CD4-positive, alpha-beta T cell treated with Interleukin-1 beta for 1 hour (primary cell): ENCODE results near the gene SLC2A5.
A peak's percentile ranks its signal among the peaks of the same experiment; 100 is the strongest.
"Not testable (repeated sequence)": the region's sequence is repeated elsewhere in the genome, so short reads cannot be mapped to it uniquely, and the experiment has no call there.

ENCODE experiments used
- DNase-seq, 2 donors: peaks; one replicate each; pipeline ENCODE4 v3.0.0-alpha.2; 2020 to 2022

Gene SLC2A5

DNA sequence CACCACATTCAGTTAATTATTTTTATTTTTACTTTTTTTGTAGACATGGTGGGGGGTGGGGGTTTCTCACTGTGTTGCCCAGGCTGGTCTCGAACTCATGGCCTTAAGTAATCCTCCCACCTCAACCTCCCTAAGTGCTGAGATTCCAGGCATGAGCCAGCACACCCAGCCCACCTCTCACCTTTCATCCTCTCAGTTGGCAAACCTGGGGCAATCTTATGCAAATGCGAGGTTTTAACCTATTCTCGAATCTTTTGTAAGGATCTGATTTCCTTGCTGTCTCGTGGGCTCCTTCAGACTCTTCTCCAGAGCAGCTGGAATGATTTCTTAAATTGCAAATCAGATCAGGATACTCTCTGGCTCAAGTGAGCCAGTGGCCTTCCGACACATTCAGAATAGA lies 36.1 kb downstream of the SLC2A5 start:
- DNase-seq: no peak

DNA sequence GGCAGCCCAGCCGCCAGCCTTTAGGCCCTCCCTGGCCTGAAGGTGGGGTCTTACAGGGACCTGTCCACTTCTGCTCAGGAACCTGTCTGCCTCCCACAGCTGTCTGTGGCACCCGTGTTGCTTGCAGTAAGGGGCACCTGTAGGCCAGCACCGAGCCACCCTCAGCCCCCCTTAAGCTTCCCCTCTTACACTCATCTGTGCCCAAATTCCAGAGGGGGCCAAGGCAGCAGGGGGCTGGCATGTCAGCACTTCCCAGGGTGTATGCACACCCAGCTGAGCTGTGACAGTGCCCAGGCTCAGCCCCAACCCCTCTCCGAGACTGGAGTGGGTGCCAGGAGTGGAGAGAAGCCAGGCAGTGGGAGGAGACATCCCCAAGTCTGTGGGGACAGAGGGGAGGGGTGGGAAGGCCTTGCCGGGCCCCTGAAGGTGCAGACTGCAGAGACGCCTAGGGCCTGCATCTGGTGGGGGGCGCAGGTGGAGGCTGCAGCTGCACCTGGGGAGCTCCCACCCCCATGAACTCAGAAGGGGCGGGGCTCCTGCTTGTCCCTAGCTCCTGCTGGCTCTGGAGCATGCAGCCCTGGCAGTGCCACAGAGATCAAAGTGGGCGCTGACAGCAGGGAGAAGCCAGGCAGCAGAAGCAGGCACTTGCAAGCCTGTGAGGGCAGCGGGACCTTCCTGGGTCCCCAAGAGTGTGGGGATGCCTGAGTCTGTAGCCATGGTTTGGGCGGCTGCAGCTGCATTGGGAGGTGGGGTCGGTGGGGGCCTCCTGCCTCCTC lies 37.8 kb downstream of the SLC2A5 start:
- DNase-seq: no peak

DNA sequence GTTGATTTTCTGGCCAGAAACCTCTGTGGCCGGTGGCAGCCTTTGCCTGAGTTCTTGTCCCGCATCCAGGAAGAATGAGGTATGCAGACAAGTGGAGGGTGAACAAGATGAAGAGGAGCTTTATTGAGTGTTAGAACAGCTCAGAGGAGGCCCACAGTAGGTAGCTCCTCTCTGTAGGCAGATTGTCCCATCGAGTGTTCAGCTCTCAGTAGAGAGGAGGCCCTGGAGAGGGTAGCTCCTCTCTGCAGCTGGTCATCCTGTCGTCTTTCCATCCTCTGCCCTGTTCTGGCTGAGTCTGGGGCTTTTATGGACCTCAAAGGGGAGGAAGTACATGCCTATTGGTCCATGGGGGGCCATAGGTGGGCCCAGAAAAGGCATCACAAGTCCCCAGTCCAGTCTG lies 38.4 kb downstream of the SLC2A5 start:
- DNase-seq: not testable (repeated sequence)

- no peak for DNase-seq
Observed at GRCh38 chr1:9028921-9029705, 40.3 kb downstream of the SLC2A5 start.

DNA sequence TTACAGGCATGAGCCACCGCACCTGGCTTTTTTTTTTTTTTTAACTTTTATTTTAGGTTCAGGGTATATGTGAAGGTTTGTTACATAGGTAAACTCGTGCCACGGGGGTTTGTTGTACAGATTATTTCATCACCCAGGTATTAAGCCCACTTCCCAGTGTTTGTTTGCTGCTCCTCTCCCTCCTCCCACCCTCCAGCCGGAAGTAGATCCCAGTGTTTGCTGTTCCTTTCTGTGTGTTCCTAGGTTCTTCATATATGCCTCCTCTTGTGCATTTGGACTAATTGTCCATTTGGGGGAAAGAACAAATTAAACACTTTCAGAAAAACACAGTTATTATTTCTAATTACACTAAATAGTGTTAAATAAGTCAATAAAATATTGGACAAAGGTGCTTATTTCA lies 42.1 kb downstream of the SLC2A5 start:
- DNase-seq: no peak

GRCh38 chr1:9025449-9025848 lies 44.0 kb downstream of the SLC2A5 start:
- DNase-seq: no peak

DNA sequence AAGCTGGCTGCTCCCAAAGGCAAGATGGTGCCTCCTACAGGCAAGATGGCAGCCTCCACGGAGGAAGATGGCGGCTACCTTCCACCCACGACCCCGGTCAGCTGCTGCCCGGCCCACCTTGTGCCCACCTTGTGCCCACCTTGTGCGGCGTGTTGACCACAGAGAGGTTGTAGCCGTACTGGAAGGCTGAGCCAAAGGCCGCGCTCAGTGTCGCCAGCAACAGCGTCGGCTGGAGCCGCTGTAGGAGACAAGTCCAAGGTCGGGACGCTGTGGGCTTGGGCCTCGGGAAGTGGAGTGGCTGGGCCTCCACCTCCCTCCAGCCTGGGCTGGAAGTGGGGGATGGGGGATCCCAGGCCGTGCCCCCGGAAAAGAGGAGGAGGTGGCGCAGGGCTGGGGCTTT lies 44.6 kb downstream of the SLC2A5 start:
- no peak for DNase-seq

GRCh38 chr1:9022773-9023172 lies 46.7 kb downstream of the SLC2A5 start:
- no peak for DNase-seq

GRCh38 chr1:9022026-9022738 lies 47.3 kb downstream of the SLC2A5 start:
- DNase-seq: not testable (repeated sequence)

DNA sequence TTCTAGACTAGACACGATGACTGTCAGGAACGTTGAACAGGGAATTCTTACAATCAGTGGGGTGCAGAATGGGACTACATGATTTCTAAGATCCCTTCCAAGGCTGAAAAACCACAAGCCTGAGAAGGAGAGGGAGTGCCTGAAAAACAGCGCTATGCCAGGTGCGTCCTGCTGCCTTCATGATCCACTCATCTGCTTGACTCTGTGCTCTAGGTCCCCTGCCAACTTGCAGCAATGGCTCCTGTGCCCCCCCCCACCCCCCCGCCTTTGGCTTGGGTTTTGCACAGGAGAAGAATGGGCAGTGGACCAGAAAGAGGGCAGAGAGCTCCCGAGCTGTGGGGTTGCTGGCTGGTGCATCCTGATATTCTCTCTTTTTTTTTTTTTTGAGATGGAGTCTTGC lies 49.1 kb downstream of the SLC2A5 start:
- no peak for DNase-seq

DNA sequence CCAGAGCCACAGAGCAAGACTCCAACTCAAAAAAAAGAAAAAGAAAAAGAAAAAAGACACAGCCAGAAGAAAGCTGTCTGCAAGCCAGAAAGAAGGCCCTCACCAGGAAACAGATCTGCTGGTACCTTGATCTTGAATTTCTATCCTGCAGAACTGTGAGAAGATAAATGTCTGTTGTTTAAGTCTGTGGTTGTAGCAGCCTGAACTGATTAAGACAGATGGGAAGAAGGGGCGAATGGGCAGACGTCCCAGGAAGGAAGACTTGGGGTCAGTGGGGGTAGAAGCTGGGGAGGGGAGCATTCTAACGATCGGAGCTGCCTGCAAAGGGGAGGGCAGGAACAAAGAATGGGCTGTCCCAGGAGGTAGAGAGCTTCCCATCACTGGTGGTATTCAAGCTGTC lies 49.5 kb downstream of the SLC2A5 start:
- no peak for DNase-seq

DNA sequence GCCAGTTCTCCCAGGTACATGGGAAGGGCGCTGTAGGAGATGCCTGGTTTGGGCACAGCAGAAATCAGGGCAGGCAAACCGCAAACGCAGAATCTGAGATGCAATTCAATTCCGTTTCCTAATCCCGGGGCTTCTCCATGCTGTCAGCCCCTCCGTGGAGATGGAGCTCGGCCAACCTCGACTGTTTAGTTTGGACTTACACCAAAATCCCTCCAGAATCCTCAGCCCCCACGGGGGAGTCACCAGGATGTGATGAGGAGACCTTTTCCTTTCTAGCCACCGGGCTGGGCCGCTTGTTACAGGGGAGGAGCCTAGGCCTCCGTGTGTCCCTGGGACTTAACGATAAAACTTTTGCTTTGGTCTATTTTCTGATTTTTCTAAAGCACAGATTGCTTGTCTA lies 51.1 kb downstream of the SLC2A5 start:
- DNase-seq: no peak

DNA sequence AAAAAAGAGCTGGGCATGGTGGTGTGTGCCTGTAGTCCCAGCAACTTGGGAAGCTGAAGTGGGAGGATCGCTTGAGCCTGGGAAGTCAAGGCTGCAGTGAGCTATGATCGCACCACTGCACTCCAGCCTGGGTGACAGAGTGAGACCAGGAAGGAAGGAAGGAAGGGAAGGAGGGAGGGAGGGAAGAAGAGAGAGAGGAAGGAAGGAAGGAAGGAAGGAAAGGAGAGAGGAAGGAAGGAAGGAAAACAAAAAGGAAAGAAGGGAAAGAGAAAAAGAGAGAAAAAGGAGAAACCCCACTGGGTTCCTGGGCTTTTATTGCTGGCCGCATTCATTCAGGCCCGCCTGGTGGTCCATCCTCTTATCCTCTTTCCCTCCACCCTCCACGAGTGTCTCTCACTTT lies 53.0 kb downstream of the SLC2A5 start:
- no peak for DNase-seq

DNA sequence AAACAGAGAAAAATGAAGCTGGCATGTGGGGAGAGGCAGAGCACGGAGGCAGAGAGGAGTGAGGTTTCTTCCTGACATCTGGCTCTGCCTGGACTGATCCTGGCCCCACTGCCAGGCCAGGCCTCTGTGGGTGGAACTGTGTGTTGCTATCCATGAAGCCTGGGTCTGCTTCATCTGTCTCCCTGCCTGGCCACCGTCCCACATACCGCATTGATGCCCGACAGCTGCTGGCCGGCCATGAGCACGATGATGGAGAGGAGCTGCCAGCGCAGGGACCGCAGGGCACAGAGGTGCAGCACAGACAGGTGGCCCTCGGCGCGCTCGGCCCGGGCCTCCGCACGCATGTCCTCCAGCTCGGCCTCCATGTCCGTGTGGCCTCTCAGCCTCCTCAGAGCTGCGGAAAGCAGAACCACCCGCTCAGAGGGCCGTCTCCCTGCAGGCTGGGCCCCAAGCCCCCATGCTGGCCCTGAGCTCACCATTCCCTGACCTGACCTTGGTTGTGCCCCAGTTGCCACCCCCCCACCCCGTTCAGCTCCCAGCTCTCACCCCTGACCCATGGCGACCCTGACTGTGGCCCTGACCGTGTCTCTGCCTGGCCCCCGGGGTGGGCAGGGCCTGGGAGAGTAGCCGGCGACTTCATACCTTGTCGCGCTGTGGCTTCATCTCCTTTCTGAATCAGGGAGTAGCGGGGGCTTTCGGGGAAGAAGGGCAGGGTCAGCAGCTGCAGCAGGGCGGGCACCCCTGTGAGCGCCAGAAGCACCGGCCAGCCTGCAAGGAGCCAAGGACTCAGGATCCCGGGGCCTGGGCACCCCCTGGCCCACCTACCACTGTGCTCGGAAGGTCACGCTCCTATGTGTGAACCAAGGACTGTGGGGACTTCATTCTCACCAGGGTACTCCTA lies 54.7 kb downstream of the SLC2A5 start:
- DNase-seq: no peak

DNA sequence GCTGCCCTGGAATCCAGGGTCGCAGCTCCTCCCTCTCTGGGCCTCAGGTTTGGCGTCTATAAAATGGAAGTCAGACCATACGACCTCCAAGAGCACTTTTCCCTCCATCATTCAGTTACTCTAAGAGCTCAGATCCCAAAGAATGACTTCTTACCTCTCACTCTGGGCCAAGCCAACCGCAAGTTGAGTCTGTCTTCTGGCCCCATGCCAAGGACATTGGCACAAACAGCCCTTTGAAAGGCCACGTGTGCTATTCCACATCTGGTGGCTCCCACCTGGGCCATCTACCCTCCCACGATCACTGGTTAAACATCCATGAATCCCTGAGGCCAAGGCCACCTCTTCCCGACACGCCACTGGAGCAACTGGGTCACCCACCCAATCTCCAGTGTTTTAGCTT lies 55.6 kb downstream of the SLC2A5 start:
- DNase-seq: no peak

DNA sequence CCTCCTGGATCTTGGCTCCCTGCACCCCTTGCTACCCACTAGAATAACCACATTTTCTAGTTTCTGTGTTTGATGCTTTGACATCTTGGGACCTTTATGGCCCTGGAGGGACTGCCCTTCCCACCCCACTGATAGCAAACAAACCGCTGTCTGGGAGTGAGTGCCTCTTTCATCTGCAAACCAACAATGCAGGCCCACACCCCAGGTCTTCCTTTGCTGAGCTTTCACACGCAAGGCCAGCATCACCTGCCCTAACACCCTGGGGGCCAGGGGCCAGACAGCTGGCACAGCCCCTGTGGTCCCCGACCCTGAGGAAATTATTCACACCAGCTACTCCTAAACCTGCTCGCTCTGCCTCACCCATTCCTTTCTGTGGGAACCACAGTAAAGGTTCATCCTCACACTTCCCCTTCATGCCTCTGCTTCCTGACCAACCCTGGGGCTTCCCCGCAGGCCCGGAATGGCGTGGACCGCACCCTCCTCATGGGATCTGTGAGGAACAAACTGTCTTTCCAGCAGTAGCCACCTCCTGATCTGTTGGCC lies 58.6 kb downstream of the SLC2A5 start:
- peak in 1 of 2 donors; percentile 38 for DNase-seq

DNA sequence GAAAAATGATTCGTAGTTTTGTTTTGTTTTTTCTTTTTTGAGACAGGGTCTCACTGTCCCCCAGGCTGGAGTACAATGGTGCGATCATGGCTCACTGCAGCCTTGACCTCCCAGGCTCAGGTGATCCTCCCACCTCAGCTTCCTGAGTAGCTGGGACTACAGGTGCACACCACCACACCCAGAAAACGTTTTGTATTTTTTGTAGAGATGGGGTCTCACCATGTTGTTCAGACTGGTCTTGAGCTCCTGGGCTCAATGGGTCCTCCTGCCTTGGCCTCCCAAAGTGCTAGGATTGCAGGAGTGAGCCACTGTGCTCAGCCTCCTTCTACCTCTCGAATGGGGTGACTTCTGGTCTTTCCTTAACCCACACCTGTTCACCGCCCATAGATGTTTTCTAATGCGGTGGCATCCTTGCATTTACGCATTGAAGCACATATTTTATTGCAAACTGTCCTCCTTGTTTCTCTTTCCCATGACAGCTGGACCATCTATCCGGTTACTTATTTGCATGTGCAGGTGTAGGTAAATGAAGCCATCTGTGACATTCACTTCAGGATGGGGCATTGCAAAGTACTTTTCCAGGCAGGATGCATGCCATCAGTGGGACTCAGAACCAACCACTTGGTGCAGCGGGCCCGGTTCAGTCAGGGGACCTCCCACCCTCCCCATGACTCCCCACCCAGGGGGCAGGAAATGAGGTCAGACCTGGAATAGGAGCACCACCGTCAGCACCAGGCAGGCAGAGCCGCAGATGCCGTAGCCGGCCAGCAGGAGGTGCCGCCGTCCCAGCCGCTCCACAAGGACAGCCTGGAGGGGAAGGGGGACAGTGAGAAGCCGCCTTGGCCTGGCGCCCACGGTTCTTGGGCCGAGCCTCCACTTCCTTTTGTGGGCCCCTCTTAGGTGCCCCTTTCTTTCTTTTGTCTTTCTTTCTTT lies 59.7 kb downstream of the SLC2A5 start:
- DNase-seq: peak in 1 of 2 donors; percentile 25

GRCh38 chr1:9008236-9008635 lies 61.2 kb downstream of the SLC2A5 start:
- DNase-seq: no peak

DNA sequence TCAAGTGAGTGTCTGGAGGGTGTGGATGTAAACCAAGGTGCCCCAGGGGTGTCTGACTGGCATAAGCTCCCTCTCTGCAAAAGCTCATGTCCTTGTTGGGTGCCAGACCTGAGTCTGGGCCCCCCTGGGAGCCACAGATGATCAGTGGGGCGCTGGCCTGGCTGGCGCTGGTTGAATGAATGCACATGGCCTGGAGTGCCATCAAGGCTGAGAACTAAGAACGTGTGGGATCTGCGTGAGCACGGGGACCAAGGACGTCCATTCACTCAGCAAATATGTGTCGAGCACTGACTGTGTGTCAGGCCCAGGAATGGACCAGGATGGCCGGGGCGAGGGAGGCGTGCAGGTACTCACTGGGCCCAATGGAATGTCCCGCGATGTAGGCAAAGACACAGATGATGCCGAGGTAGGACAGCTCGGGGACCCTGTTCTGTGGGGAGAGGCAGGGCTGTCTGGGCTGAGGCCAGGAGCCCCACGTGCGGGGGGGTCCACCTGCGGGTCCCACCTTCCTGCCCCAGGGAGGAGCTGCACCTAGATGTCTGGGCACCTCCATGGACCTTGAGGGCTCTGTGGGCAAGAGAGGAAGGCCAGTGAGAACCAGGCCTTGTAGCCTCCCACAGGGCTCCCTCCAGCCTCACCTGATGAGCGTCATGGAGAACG lies 62.3 kb downstream of the SLC2A5 start:
- DNase-seq: no peak

DNA sequence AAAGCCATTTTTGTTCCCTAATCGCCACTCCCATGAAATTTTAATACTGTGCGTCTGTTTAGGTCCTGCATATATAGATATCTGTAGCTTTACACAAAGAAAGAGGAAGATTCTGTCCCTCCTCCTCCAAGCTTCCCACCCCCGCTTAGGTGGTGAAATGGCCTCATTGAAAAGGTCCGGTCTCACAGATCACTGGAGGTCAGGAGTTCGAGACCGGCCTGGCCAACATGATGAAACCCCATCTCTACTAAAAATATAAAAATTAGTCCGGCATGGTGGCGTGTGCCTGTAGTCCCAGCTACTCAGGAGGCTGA lies 64.1 kb downstream of the SLC2A5 start:
- DNase-seq: no peak
